Activated CD8-positive, alpha-beta T cell treated with anti-CD3 and anti-CD28 coated beads, Interleukin-2, amount 10 ng/mL, durations not matched to agents 7 days and 5 days (primary cell): ENCODE data around the gene NEDD4. TPM values are rescaled to one million over a fixed set of nuclear protein-coding genes. Genes with fewer than 3 reads are reported as not detected.
"Not testable (repeated sequence)": the region's sequence is repeated elsewhere in the genome, so short reads cannot be mapped to it uniquely, and the experiment has no call there.

ENCODE experiments used
- ATAC-seq: fragments of 150-1000 bp; cut with Tn5 transposase; one replicate; pipeline ENCODE4 v1.10.0; 2021; ENCODE audit warnings: moderate library complexity
- CTCF ChIA-PET: fragments of 350-600 bp; sonication (Branson Sonifier 250); formaldehyde crosslinking; loops from one replicate; lab custom pipeline; 2021; ENCODE audit warnings: antibody characterized with exemption; lab: Charles Lee
- POLR2A ChIA-PET: fragments of 350-600 bp; sonication (Branson Sonifier 250); formaldehyde crosslinking; loops from one replicate; lab custom pipeline; 2021; ENCODE audit warnings: antibody characterized with exemption; lab: Charles Lee
- DNase-seq: peaks from one replicate; pipeline ENCODE4 v3.0.0-alpha.2; 2020
- H3K27ac Mint-ChIP-seq: one replicate; pipeline ENCODE4 v1.8.0; 2021; ENCODE audit warnings: mild to moderate bottlenecking, mixed read lengths
- H3K27me3 Mint-ChIP-seq: one replicate; pipeline ENCODE4 v1.8.0; 2021; ENCODE audit warnings: low read depth, mixed read lengths
- H3K36me3 Mint-ChIP-seq: one replicate; pipeline ENCODE4 v1.8.0; 2021; ENCODE audit warnings: low read depth, mixed read lengths
- H3K4me1 Mint-ChIP-seq: one replicate; pipeline ENCODE4 v1.8.0; 2021; ENCODE audit warnings: low read depth, mixed read lengths
- H3K4me3 Mint-ChIP-seq: one replicate; pipeline ENCODE4 v1.8.0; 2021; ENCODE audit warnings: mild to moderate bottlenecking, mixed read lengths
- H3K9me3 Mint-ChIP-seq: one replicate; pipeline ENCODE4 v1.8.0; 2022; ENCODE audit warnings: mixed read lengths; ENCODE audit not compliant: insufficient read depth
- total RNA-seq, 2 experiments: library from RNA; stranded (reverse); gene quantifications; one replicate each; pipeline ENCODE4 v1.2.3, GENCODE V29; 2021

Gene NEDD4
- total RNA-seq, 2 experiments from 2014 or later: 5.7 to 6.2 TPM

DNA sequence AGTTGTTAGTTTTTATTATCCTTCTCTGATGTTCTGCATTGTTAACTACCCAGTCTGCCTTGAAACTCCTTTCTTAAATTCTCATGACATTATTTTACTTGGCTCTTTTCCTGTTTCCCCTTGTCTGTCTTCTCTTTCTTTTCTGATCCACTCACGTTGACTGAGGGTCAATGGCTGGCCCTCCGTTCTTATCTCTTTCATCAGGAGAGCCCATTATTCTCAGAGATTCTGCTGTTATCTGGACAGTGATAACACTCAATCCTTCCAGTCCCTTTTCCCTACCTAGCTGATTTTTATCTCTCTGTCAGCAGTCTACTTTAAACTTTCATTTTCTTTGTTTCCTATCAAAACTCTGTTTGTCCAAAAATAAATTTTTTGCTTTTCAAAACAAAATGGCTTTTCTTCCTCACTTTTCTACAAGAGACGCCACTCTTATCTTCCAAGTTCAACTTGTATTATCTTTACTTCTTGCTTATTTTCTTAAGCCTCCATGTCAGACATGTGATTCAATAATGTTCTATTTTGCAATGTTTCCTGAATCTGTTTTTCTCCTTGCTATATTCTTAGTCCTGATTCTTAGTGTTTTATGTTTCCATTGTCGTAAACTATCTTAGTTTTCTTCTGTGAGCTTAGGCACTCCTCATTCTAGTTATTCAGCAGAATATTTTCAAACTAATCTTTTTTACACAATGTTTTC lies 120.2 kb downstream of the NEDD4 start:
- ATAC-seq: no peak

DNA sequence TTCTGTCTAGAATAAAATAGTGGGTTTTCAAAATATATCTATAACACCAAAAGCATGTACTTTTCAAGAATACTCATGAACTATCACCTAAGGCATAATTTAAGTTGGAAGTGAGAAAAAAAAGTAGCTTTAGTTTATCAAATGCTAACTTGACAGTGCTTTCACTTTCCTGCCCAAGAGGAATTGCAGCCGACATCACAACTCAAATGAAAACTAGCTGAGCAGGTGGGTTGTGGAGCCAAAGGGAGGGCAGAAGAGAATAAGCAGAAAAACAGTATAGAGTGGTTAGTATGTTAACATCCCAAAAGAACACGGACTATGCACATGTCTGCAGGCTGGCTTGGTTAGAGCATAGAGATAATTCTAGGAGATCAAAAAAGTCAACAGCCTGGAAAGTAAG lies 120.9 kb downstream of the NEDD4 start:
- ATAC-seq (no peak), DNase-seq (no peak)
- ChIA-PET POLR2A (no interaction called here), CTCF (no interaction called here)
- H3K4me1 Mint-ChIP-seq: no peaks in the 10 kb centered on the region
- H3K27me3 Mint-ChIP-seq: peaks cover 6% of the 10 kb centered on the region
- H3K27ac Mint-ChIP-seq: no peak overlapping the region
- H3K9me3 Mint-ChIP-seq: no peaks in the 10 kb centered on the region
- H3K36me3 Mint-ChIP-seq: no peaks in the 10 kb centered on the region
- H3K4me3 Mint-ChIP-seq: no peak overlapping the region

More for the DNA sequence above, 120.2 kb downstream of the NEDD4 start:
- Mint-ChIP-seq H3K27me3 (peaks cover 6% of the 10 kb centered on the region), H3K9me3 (no peaks in the 10 kb centered on the region), H3K27ac (no peak overlapping the region), H3K36me3 (no peaks in the 10 kb centered on the region), H3K4me1 (no peaks in the 10 kb centered on the region), H3K4me3 (no peak overlapping the region)
- ChIA-PET CTCF (no interaction called here), POLR2A (no interaction called here)
- DNase-seq: no peak

DNA sequence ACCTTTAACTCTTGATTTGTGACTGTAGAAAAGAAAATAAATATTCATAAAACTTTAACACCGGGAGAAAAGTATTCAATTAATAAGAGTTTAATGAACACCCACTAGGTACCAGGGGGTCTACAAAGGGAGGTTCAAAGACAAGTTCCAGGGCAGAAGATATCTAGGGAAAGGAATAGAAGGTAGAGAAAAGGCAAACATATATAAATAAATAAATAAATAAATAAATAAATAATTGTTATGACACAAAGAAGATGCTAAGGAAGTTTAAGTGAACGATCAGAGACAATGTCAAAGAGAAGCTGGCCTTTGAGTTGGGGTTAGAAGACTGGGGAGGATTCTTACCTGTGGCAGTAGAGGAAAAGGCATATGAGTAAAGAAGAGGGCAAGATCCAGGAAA lies 123.8 kb downstream of the NEDD4 start:
- no peak overlapping the region for H3K4me3 Mint-ChIP-seq
- CTCF ChIA-PET: no interaction called here
- peaks cover 4% of the 10 kb centered on the region for H3K27me3 Mint-ChIP-seq
- no peak overlapping the region for H3K27ac Mint-ChIP-seq
- H3K4me1 Mint-ChIP-seq: no peaks in the 10 kb centered on the region
- POLR2A ChIA-PET: no interaction called here
- no peak for ATAC-seq
- DNase-seq: no peak
- no peaks in the 10 kb centered on the region for H3K9me3 Mint-ChIP-seq
- H3K36me3 Mint-ChIP-seq: no peaks in the 10 kb centered on the region

GRCh38 chr15:55868707-55869106 lies 124.7 kb downstream of the NEDD4 start:
- DNase-seq: no peak
- no peak overlapping the region for H3K4me3 Mint-ChIP-seq

DNA sequence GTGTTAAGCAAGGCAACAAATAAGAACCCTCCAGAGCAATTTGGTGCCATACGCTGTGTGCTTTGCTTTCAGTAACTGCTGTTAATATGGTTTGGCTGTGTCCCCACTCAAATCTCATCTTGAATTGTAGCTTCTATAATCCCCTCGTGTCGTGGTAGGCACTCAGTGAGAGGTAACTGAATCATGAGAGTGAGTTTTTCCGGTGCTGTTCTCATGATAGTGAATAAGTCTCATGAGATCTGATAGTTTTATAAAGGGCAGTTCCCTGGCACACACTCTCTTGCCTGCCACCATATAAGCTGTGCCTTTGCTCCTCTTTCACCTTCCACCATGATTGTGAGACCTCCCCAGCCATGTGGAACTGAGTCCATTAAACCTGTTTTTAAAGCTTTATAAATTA lies 125.1 kb downstream of the NEDD4 start:
- H3K4me3 Mint-ChIP-seq, POLR2A ChIA-PET, H3K4me1 Mint-ChIP-seq, H3K27me3 Mint-ChIP-seq, H3K36me3 Mint-ChIP-seq, H3K9me3 Mint-ChIP-seq, H3K27ac Mint-ChIP-seq, DNase-seq, ATAC-seq: not testable (repeated sequence)
- CTCF ChIA-PET: interaction anchor here (1.8 kb wide), 1 partner anchor 9 kb away, joined by 4 read pairs; no protein-coding TSS in a partner anchor

More at GRCh38 chr15:55868707-55869106, 124.7 kb downstream of the NEDD4 start:
- H3K36me3 Mint-ChIP-seq: no peaks in the 10 kb centered on the region
- ATAC-seq: no peak
- ChIA-PET CTCF (interaction anchor here (1.8 kb wide), 1 partner anchor 10 kb away, joined by 4 read pairs; no protein-coding TSS in a partner anchor), POLR2A (no interaction called here)
- no peaks in the 10 kb centered on the region for H3K4me1 Mint-ChIP-seq
- H3K27me3 Mint-ChIP-seq: peaks cover 4% of the 10 kb centered on the region
- no peak overlapping the region for H3K27ac Mint-ChIP-seq
- no peaks in the 10 kb centered on the region for H3K9me3 Mint-ChIP-seq

GRCh38 chr15:55863911-55864310 lies 129.5 kb downstream of the NEDD4 start:
- H3K4me1 Mint-ChIP-seq: no peaks in the 10 kb centered on the region
- ChIA-PET CTCF (no interaction called here), POLR2A (no interaction called here)
- H3K36me3 Mint-ChIP-seq: no peaks in the 10 kb centered on the region
- H3K4me3 Mint-ChIP-seq: no peak overlapping the region
- DNase-seq (no peak), ATAC-seq (no peak)
- no peaks in the 10 kb centered on the region for H3K27me3 Mint-ChIP-seq
- H3K9me3 Mint-ChIP-seq: no peaks in the 10 kb centered on the region
- H3K27ac Mint-ChIP-seq: no peak overlapping the region

GRCh38 chr15:55861115-55861514 lies 132.3 kb downstream of the NEDD4 start:
- H3K27ac Mint-ChIP-seq: no peak overlapping the region
- no peak for DNase-seq
- no peak overlapping the region for H3K4me3 Mint-ChIP-seq
- H3K9me3 Mint-ChIP-seq: no peaks in the 10 kb centered on the region
- H3K4me1 Mint-ChIP-seq: no peaks in the 10 kb centered on the region
- no peak for ATAC-seq
- CTCF ChIA-PET: interaction anchor here (3.3 kb wide), 1 partner anchor 15 kb away, joined by 14 read pairs; no protein-coding TSS in a partner anchor
- H3K36me3 Mint-ChIP-seq: no peaks in the 10 kb centered on the region
- POLR2A ChIA-PET: no interaction called here
- H3K27me3 Mint-ChIP-seq: no peaks in the 10 kb centered on the region

GRCh38 chr15:55860468-55860867 lies 132.9 kb downstream of the NEDD4 start:
- no peak overlapping the region for H3K4me3 Mint-ChIP-seq
- ChIA-PET CTCF (interaction anchor here (3.3 kb wide), 1 partner anchor 14 kb away, joined by 14 read pairs; no protein-coding TSS in a partner anchor), POLR2A (no interaction called here)
- DNase-seq (no peak), ATAC-seq (no peak)
- no peaks in the 10 kb centered on the region for H3K27me3 Mint-ChIP-seq
- H3K4me1 Mint-ChIP-seq: no peaks in the 10 kb centered on the region
- H3K36me3 Mint-ChIP-seq: no peaks in the 10 kb centered on the region
- H3K27ac Mint-ChIP-seq: no peak overlapping the region
- no peaks in the 10 kb centered on the region for H3K9me3 Mint-ChIP-seq

DNA sequence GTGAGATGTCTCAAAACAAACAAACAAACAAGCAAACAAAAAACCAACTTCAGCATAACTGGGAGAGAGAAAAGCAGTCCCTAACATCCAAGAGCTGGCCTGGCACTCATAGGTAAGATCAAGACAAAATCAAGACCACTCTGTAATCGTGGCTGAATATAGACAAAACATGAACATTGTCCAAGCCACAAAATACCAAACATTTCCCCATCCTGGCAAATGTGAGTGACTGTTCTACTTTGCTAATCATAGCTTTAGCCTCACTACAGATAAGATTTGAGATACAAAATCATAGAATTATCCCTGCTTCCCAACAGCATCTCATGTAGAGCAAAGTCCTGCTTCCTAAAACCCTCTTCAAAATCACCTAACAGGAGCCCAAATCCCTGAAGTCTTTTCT lies 133.7 kb downstream of the NEDD4 start:
- no peaks in the 10 kb centered on the region for H3K36me3 Mint-ChIP-seq
- H3K9me3 Mint-ChIP-seq: no peaks in the 10 kb centered on the region
- ChIA-PET CTCF (interaction anchor here (1.4 to 3.3 kb wide), 2 partner anchors 8 to 13 kb away, joined by 4 to 14 read pairs; no protein-coding TSS in a partner anchor), POLR2A (no interaction called here)
- ATAC-seq (no peak), DNase-seq (no peak)
- H3K27ac Mint-ChIP-seq: no peak overlapping the region
- no peak overlapping the region for H3K4me3 Mint-ChIP-seq
- no peaks in the 10 kb centered on the region for H3K27me3 Mint-ChIP-seq
- no peaks in the 10 kb centered on the region for H3K4me1 Mint-ChIP-seq

- CTCF ChIA-PET: interaction anchor here (1.4 to 3.3 kb wide), 2 partner anchors 9 to 12 kb away, joined by 4 to 14 read pairs; no protein-coding TSS in a partner anchor
- no peak overlapping the region for H3K4me3 Mint-ChIP-seq
- no peaks in the 10 kb centered on the region for H3K36me3 Mint-ChIP-seq
- no peak overlapping the region for H3K27ac Mint-ChIP-seq
- ATAC-seq (no peak), DNase-seq (no peak)
- H3K9me3 Mint-ChIP-seq: no peaks in the 10 kb centered on the region
- POLR2A ChIA-PET: no interaction called here
- H3K27me3 Mint-ChIP-seq: no peaks in the 10 kb centered on the region
- no peaks in the 10 kb centered on the region for H3K4me1 Mint-ChIP-seq
Measured at GRCh38 chr15:55858661-55859060, 134.8 kb downstream of the NEDD4 start.

GRCh38 chr15:55856506-55857164 lies 136.8 kb downstream of the NEDD4 start:
- CTCF ChIA-PET: no interaction called here
- ATAC-seq: no peak

DNA sequence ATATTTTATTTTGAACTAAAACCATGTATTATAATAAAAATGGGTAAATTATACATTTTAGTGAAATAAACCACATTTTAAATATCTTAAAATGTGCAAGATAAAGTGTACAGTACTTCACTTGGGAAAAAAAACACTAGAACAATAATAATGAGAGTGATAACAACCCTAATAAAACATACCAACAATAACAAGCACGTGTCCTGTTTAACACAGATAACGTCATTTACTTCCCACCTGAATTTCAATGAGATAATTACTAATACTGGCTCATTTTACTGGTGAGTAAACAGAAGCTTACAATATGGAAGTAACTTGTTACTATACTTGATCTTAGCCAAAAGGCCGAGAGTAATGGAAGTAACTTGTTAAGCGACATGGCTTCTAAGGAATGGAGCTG lies 140.3 kb downstream of the NEDD4 start:
- H3K4me3 Mint-ChIP-seq: no peak overlapping the region
- ChIA-PET CTCF (interaction anchor here (1.5 kb wide), 1 partner anchor 8 kb away, joined by 4 read pairs; no protein-coding TSS in a partner anchor), POLR2A (no interaction called here)
- no peaks in the 10 kb centered on the region for H3K4me1 Mint-ChIP-seq
- H3K36me3 Mint-ChIP-seq: no peaks in the 10 kb centered on the region
- DNase-seq (no peak), ATAC-seq (no peak)
- no peaks in the 10 kb centered on the region for H3K9me3 Mint-ChIP-seq
- no peaks in the 10 kb centered on the region for H3K27me3 Mint-ChIP-seq
- no peak overlapping the region for H3K27ac Mint-ChIP-seq

More at GRCh38 chr15:55856506-55857164, 136.8 kb downstream of the NEDD4 start:
- no peak for DNase-seq
- POLR2A ChIA-PET: no interaction called here
- Mint-ChIP-seq H3K27me3 (no peaks in the 10 kb centered on the region), H3K36me3 (no peaks in the 10 kb centered on the region), H3K4me1 (no peaks in the 10 kb centered on the region), H3K9me3 (no peaks in the 10 kb centered on the region), H3K4me3 (no peak overlapping the region), H3K27ac (no peak overlapping the region)
